ENCODE data around the gene FRMPD4.

The FRMPD4 gene

DNA sequence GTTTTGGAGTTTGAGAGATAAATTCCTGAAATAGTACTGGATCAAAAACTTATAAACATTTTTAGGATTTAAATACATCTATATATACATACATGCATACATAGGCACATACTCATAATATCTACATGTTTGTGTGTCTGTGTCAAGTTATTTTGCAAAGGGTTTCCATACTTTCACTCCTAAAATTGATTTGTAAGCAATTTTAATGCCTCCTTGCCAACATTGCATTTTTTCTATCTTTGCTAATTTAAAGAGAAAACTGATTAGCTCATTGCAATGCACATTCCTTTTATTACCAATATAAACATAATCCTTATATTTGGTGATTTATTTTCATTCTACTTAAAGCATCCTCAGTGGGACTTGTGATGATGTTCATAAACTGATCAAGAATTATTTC is 258.3 kb downstream of the FRMPD4 start:
- H3K27ac ChIP-seq = no peak overlapping the region
- no peak for TF ChIP-seq ZFX (IDR thresholded peaks at IDR 0.05; ENCODE audit: borderline replicate concordance)
- TF ChIP-seq, protein P1, sequence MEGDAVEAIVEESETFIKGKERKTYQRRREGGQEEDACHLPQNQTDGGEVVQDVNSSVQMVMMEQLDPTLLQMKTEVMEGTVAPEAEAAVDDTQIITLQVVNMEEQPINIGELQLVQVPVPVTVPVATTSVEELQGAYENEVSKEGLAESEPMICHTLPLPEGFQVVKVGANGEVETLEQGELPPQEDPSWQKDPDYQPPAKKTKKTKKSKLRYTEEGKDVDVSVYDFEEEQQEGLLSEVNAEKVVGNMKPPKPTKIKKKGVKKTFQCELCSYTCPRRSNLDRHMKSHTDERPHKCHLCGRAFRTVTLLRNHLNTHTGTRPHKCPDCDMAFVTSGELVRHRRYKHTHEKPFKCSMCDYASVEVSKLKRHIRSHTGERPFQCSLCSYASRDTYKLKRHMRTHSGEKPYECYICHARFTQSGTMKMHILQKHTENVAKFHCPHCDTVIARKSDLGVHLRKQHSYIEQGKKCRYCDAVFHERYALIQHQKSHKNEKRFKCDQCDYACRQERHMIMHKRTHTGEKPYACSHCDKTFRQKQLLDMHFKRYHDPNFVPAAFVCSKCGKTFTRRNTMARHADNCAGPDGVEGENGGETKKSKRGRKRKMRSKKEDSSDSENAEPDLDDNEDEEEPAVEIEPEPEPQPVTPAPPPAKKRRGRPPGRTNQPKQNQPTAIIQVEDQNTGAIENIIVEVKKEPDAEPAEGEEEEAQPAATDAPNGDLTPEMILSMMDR (IDR thresholded peaks at IDR 0.05) = no peak

DNA sequence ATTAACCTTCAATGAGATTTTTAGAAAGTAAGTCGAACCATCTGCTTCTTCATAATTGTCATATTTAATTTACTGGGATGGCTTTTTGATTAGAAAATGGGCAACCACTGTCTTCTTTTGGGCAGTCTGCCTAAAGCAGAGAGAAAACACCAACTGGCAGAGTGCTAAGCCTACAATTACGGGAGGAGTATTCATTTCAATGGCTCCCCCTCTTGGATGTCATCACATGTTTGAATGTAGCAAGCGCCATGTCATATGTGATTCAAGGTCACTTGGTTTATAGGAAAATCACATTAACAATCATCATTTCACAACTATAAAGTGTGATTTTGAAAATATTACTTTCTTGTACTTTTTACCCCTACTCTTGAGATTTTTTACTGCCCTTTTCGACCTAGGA is 261.9 kb downstream of the FRMPD4 start:
- no peak overlapping the region for H3K27ac ChIP-seq
- TF ChIP-seq, protein P1 (IDR thresholded peaks at IDR 0.05) = no peak

DNA sequence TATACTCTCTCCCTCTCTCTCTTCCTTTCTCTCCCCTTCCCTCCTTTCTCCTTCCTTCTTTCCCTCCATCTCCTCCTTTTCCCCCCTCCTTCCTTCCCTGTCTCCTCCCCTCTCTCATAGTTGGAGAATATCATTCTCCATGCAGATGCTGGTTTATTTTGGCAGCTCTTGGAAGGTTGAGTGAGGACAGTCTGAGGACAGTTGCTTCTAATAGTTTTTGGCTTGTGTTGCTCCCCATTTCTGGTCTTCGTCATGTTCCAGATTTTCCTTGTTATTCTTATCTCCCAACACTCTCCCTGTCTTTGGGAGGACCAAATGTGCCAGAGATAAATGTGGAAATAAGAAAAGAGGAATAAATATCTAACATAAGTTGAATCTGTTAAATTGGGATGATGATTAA is 263.0 kb downstream of the FRMPD4 start:
- H3K27ac ChIP-seq = no peak overlapping the region
- no peak for TF ChIP-seq ZFX (IDR thresholded peaks at IDR 0.05; ENCODE audit: borderline replicate concordance)
- TF ChIP-seq, protein P1 (IDR thresholded peaks at IDR 0.05) = no peak

DNA sequence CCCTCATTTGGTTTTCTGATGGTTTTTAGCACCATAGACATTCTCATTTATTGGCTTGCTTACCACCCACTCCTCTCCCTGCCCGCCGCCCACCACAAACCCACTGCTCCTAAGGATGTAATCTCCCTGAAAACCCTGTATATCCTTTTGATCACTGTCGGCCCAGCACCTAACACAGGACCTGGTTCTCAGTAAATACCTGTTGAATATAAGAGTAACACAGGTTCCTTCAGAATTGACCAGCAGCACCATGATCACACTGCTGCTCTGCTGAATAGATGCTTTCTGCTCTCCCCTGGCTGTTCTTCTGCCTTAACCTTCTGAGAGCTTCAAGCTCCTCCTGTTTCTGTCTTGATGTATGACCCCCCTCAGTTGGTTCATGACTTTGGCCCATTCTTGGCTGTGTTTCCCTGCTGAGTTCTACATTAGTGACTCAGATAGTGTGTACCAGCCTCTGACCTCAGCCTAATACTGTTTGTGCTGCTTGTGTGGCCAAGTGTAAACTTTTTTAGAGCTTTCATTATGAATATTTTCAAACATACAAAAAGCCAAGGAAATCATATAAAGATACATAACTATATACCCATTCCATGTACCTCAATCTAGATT is 265.3 kb downstream of the FRMPD4 start:
- TF ChIP-seq ZFX (IDR thresholded peaks at IDR 0.05; ENCODE audit: borderline replicate concordance) = no peak
- TF ChIP-seq, protein P1 (IDR thresholded peaks at IDR 0.05) = no peak
- no peak overlapping the region for H3K27ac ChIP-seq

DNA sequence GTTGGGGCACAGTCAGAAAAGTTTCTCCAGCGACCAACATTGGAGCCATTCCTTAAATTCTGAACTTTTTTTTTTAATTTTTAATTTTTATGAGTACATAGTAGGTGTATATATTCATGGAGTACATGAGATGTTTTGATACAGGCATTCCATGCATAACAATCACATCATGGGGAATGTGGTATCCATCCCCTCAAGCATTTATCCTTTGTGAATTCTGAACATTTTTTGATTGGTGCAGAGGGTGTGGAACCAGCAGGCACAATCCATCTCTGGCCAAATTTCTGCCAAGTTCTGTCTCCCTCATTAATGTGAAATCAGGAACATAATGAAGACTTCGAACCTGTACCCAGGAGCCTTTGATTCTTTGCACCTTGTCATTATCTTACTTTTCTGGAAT is 267.0 kb downstream of the FRMPD4 start:
- H3K27ac ChIP-seq = no peak overlapping the region
- TF ChIP-seq, protein P1 (IDR thresholded peaks at IDR 0.05) = no peak
- TF ChIP-seq ZFX (IDR thresholded peaks at IDR 0.05; ENCODE audit: borderline replicate concordance) = no peak

DNA sequence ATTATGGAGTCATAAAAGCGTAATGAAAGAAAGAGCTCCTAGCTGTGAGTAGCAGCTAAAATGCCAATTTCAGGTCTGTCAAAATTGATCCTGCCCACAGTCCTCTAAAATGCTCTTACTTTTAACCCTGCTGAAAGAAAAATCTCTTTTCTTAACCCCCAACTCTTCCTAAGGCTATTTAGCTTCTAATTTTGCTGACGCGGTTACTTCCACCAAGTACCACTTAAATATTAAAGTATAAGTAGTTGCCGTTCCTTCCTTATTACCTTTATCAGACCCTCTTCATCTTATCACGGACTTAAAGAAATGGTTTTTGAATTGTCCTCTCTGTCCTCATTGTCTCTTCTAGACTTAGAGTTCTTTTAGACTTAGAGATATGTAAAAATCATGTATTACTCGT is 272.2 kb downstream of the FRMPD4 start:
- TF ChIP-seq, protein P1 (IDR thresholded peaks at IDR 0.05) = no peak
- no peak overlapping the region for H3K27ac ChIP-seq

DNA sequence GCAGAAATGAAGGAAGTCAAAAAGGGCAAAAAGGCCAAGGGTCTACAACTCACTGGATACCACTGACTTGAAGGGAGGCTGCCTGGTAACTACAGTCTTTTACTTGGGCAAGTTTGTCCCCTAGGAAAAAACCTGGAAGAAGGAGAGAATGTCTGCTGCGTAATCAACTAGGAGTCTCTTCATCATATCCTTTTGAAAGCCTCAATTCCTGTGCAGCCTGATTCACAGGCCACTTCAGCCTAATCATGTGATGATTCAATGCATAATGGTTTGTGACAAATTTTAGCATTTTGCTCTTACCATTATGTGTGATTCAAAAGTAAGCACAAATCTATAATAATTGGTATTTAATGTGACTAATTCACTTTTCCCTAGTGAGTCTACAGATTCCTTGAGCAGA is 273.6 kb downstream of the FRMPD4 start:
- no peak overlapping the region for H3K27ac ChIP-seq
- TF ChIP-seq, protein P1 (IDR thresholded peaks at IDR 0.05) = no peak
- no peak for TF ChIP-seq ZFX (IDR thresholded peaks at IDR 0.05; ENCODE audit: borderline replicate concordance)

Data from 22Rv1 (cell line).